Keratinocyte (primary cell): ENCODE results near the gene NFYA.

Source experiments
- CTCF ChIP-seq, 3 experiments: IDR thresholded peaks in 1 of 3; conservative IDR thresholded peaks in 1 of 3; optimal IDR thresholded peaks in 1 of 3; 2 replicates in 2 of 3; 3 replicates in 1 of 3; pipeline versions ENCODE3 to v1.5.1; 2011; ENCODE audit warnings: low read length in 3 of 3, mild to moderate bottlenecking in 3 of 3, moderate library complexity in 2 of 3, control low read depth in 1 of 3, inconsistent platforms in 1 of 3; ENCODE audit not compliant: insufficient read depth in 2 of 3; ENCODE audit errors: extremely low read depth in 1 of 3
- EZH2 ChIP-seq: IDR thresholded peaks from one replicate; pipeline ENCODE4 v1.6.1; 2012; ENCODE audit warnings: inconsistent platforms, mild to moderate bottlenecking, low read length, moderate library complexity

DNA sequence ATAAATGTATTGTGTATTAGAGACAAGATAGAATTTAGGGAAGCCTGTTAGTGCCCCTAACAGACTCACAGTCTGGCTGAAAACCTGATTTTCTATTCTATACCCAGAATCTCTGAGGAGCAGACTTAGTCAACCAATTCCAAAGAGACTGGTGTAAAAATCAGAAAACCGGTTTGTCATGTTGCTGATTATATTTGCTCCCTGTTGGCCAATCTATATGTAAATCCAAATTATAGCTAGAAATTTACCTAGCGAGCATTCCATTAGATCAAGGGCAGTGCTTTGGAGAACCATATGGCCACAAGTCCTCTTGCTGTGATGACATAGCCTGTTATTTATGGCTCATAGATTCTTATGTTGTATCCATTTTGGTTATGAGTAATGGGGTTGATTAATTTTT is 4.8 kb downstream of the NFYA start:
- TF ChIP-seq CTCF (optimal IDR thresholded peaks at IDR 0.05 in 1 of 3, IDR thresholded peaks at IDR 0.05 in 1 of 3, conservative IDR thresholded peaks at IDR 0.05 in 1 of 3; ENCODE audit: extremely low read depth in 1 of 3, insufficient read depth in 2 of 3, low read length in 3 of 3): no peak
- no peak for TF ChIP-seq EZH2
